IPS-18a (cell line): ENCODE measurements around the gene PTF1A.

ENCODE experiments used
- H3K27ac ChIP-seq: one replicate; pipeline ENCODE4 v1.5.1; 2013; ENCODE audit warnings: low read length
- H3K27me3 ChIP-seq: one replicate; pipeline ENCODE4 v1.6.1; 2013; ENCODE audit warnings: mild to moderate bottlenecking, low read length; ENCODE audit not compliant: control insufficient read depth, insufficient read depth
- H3K36me3 ChIP-seq: one replicate; pipeline ENCODE4 v1.6.1; 2013; ENCODE audit warnings: low read depth, low read length; ENCODE audit not compliant: control insufficient read depth
- H3K4me1 ChIP-seq: one replicate; pipeline ENCODE4 v1.6.1; 2013; ENCODE audit warnings: low read depth, low read length; ENCODE audit not compliant: control insufficient read depth
- H3K4me3 ChIP-seq: one replicate; pipeline ENCODE4 v1.5.1; 2013; ENCODE audit warnings: low read length
- H3K9ac ChIP-seq: one replicate; pipeline ENCODE4 v1.6.1; 2013; ENCODE audit warnings: mild to moderate bottlenecking, low read length, moderate library complexity
- H3K9me3 ChIP-seq: one replicate; pipeline ENCODE4 v1.6.1; 2013; ENCODE audit warnings: low read depth, low read length; ENCODE audit not compliant: control insufficient read depth

The PTF1A gene

GRCh38 chr10:23199768-23200511 lies 7.8 kb downstream of the PTF1A start:
- no peaks in the 10 kb centered on the region for H3K36me3 ChIP-seq
- peak overlapping the region; percentile 57 for H3K4me3 ChIP-seq
- peaks cover 16% of the 10 kb centered on the region for H3K4me1 ChIP-seq
- H3K9me3 ChIP-seq, result no peaks in the 10 kb centered on the region
- H3K9ac ChIP-seq, result no peak overlapping the region
- peaks cover 100% of the 10 kb centered on the region for H3K27me3 ChIP-seq
- no peak overlapping the region for H3K27ac ChIP-seq

DNA sequence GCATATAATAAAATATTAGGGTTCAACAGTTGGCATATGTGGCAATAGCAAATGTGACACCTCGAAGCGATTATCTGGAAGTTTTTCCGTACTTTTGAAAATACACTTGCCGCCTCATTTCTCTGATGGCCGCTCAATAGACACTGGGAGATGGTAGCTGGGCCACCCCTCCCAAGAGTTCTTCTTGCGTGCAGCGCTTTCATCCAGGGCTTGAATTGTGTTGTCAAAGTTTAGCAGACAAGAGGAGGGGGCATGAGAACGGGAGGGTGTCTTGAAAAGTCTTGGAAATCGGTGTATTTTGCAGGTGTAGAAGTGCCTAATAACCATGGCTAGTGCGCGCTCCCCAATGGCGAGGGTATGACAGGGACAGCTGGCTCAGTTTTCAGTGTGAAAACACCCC lies 8.5 kb downstream of the PTF1A start:
- Histone ChIP-seq H3K9me3 (no peaks in the 10 kb centered on the region), H3K4me1 (peaks cover 16% of the 10 kb centered on the region), H3K9ac (no peak overlapping the region), H3K27me3 (peaks cover 100% of the 10 kb centered on the region), H3K4me3 (no peak overlapping the region), H3K27ac (no peak overlapping the region), H3K36me3 (no peaks in the 10 kb centered on the region)

DNA sequence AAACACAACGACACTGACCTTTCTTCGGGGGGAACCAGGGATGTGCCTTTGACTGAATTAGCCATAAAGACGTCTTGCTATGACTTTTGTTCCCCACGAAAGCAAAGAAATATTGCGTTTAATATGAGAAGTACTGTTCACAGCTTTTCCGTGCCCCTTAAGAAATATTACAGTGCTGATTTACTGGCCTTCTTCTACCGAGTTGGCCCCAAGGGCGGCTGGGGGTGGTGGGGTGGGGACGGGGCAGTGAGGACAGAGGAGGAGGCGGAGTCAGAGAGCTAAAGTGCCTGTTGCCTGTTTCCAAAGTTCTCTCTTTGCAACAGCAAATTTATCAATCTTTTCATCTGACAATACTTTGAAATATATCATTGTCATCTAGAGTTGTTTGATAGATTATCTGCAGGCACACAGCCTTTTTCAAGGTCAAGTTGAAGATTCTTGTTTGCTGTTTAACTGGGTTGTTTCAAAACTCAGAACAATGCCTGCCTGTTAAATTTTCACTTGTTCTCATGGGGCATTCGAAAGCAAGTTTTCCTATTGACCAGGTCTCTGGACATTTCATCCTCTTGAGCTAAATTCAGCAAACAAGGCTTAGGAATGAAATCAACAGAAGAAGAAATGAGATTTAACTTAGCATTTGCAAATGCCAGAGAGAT lies 9.0 kb downstream of the PTF1A start:
- Histone ChIP-seq H3K36me3 (no peaks in the 10 kb centered on the region), H3K27me3 (peaks cover 100% of the 10 kb centered on the region), H3K4me1 (peaks cover 16% of the 10 kb centered on the region), H3K27ac (no peak overlapping the region), H3K4me3 (no peak overlapping the region), H3K9me3 (no peaks in the 10 kb centered on the region), H3K9ac (no peak overlapping the region)

- peaks cover 100% of the 10 kb centered on the region for H3K27me3 ChIP-seq
- H3K9me3 ChIP-seq, result no peaks in the 10 kb centered on the region
- H3K36me3 ChIP-seq, result no peaks in the 10 kb centered on the region
- no peak overlapping the region for H3K9ac ChIP-seq
- H3K27ac ChIP-seq, result no peak overlapping the region
- peaks cover 16% of the 10 kb centered on the region for H3K4me1 ChIP-seq
- no peak overlapping the region for H3K4me3 ChIP-seq
Measured at GRCh38 chr10:23201837-23202236, 9.7 kb downstream of the PTF1A start.

DNA sequence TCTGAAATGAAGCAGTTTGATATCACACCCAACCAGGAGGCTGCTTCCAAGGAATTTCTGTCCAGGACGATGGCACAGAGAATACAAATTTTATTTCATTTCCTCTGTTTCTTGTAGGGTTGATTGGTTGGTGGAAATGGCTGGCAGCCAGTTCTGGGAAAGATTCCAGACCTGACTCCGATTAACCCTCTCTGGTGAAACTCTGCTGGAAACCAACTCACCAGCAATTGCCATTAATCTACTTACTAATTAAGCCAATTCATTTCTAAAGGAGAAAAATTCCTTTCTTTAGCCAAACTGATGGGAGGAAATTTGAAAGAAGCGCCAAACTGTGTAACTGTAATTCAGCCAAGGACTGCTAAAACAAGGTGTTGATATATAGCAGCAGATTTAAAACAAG lies 10.7 kb downstream of the PTF1A start:
- peaks cover 16% of the 10 kb centered on the region for H3K4me1 ChIP-seq
- H3K9ac ChIP-seq, result no peak overlapping the region
- H3K4me3 ChIP-seq, result no peak overlapping the region
- H3K9me3 ChIP-seq, result no peaks in the 10 kb centered on the region
- H3K36me3 ChIP-seq, result no peaks in the 10 kb centered on the region
- H3K27me3 ChIP-seq, result peaks cover 99% of the 10 kb centered on the region
- no peak overlapping the region for H3K27ac ChIP-seq

DNA sequence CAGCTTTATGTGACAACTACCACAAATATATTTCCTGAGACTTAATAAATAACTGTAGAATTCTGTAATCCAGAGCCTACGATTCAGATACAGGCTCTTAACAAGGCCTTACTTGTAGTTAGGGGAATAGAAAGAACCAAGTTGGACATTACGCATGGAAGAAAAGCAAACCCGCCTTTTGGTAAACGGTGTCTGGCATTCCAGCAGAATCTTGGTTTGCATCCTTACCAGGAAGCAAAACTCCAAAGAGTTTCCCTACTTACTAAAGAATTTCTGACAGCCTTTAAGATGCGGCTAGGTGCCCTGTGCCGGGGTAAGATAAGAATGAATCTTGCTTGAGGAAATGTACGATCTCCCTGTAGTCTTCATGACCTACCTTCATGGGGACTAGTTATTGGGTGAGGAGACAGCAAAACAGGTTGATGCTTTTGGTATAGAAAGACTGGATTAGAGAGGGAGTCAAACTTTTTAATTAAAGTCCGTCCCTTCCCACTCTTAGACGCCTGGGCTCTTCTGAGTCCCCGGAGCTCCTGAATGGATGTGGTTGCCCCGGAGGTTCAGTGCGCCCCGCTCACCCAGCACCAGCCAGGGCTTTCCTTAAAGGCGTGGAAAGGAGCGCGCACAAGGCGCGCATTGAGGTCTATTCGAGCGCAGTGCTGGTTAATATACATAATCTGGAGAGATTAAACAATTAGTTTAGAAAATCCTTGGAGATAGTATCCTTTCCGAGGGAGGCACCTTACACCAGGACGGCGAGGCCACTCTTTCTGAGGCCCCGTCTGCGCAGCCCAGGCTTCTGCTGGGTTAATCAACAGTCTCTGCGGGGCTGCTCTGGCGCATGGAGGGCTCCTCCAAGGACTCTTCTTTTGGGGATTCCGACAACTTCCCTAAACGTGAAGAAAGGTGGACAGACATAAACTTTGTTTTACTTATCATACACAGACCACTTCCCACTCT lies 11.5 kb downstream of the PTF1A start:
- H3K27ac ChIP-seq, result no peak overlapping the region
- no peaks in the 10 kb centered on the region for H3K9me3 ChIP-seq
- H3K27me3 ChIP-seq, result peaks cover 93% of the 10 kb centered on the region
- H3K4me3 ChIP-seq, result no peak overlapping the region
- no peaks in the 10 kb centered on the region for H3K36me3 ChIP-seq
- peaks cover 16% of the 10 kb centered on the region for H3K4me1 ChIP-seq
- H3K9ac ChIP-seq, result no peak overlapping the region

- Histone ChIP-seq H3K9me3 (no peaks in the 10 kb centered on the region), H3K27me3 (peaks cover 86% of the 10 kb centered on the region), H3K4me1 (peaks cover 16% of the 10 kb centered on the region), H3K27ac (no peak overlapping the region), H3K9ac (no peak overlapping the region), H3K36me3 (no peaks in the 10 kb centered on the region), H3K4me3 (no peak overlapping the region)
Measured at GRCh38 chr10:23204773-23205172, 12.7 kb downstream of the PTF1A start.

DNA sequence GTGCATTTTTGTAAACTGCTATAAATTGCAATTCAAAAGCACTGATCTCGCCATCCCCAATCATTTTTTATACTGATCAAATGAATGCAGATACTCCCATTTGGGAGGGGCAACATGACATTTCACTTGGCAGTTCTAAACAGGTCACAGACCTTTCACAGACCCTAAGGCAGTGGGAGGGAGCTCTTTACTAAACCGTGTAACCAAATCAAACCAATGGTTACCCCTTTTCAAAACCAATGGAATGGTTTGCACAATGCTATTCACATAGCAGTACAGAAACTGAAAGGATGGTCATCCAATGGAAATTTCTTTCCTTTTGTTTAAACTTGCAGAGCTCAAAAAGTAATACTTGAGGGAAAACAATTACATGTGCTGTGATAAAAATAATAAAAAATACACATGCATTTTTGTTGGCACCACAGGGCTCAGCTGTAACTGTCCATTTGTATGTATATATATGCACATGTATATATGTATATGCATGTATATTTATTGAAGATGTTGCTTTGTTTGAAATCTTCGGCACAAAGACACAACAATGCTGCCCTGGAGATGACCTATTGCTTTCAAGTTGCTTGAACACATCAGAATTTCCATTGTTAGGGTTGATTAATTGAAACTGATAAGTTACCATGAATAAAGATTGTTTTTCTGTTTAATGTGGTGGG lies 14.0 kb downstream of the PTF1A start:
- Histone ChIP-seq H3K4me3 (no peak overlapping the region), H3K27ac (no peak overlapping the region), H3K36me3 (no peaks in the 10 kb centered on the region), H3K9me3 (no peaks in the 10 kb centered on the region), H3K27me3 (peaks cover 73% of the 10 kb centered on the region), H3K4me1 (peaks cover 12% of the 10 kb centered on the region), H3K9ac (no peak overlapping the region)

- Histone ChIP-seq H3K36me3 (no peaks in the 10 kb centered on the region), H3K9me3 (no peaks in the 10 kb centered on the region), H3K9ac (no peak overlapping the region), H3K4me3 (no peak overlapping the region), H3K27ac (no peak overlapping the region), H3K27me3 (no peaks in the 10 kb centered on the region), H3K4me1 (no peaks in the 10 kb centered on the region)
Measured at GRCh38 chr10:23217471-23217870, 25.4 kb downstream of the PTF1A start.

GRCh38 chr10:23230582-23230981 lies 38.5 kb downstream of the PTF1A start:
- H3K27me3 ChIP-seq, result no peaks in the 10 kb centered on the region
- no peak overlapping the region for H3K27ac ChIP-seq
- no peaks in the 10 kb centered on the region for H3K36me3 ChIP-seq
- H3K9ac ChIP-seq, result no peak overlapping the region
- no peaks in the 10 kb centered on the region for H3K4me1 ChIP-seq
- no peak overlapping the region for H3K4me3 ChIP-seq
- H3K9me3 ChIP-seq, result no peaks in the 10 kb centered on the region

DNA sequence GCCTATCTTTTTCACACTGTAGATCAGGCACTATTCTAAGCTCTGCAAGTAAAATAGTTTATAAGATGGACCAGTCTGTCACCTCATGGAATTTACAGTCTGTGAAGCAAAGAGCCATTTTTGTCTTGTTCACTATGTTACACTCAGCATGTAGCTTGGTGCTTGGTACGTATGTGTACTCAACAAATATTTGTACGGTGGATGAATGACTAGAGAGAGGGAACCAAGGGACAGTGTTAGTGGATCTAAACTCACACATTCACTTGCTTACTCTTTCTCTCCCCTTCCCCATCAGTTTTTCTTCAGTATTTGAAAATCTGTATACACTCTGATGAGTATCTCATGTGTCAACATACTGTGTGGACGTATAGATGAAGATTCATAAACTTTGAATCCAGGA lies 45.9 kb downstream of the PTF1A start:
- no peak overlapping the region for H3K9ac ChIP-seq
- no peaks in the 10 kb centered on the region for H3K9me3 ChIP-seq
- H3K4me3 ChIP-seq, result no peak overlapping the region
- no peaks in the 10 kb centered on the region for H3K27me3 ChIP-seq
- H3K36me3 ChIP-seq, result no peaks in the 10 kb centered on the region
- H3K4me1 ChIP-seq, result no peaks in the 10 kb centered on the region
- no peak overlapping the region for H3K27ac ChIP-seq
